Hepatocyte (in vitro differentiated cells): ENCODE results near the gene TOB2.

ENCODE experiments used
- CTCF ChIP-seq: fragments of 200-600 bp; sonication (generic); IDR thresholded peaks from 2 replicates; pipeline ENCODE4 v1.5.1; 2016; ENCODE audit warnings: antibody characterized with exemption, mild to moderate bottlenecking; ENCODE audit not compliant: poor library complexity
- EZH2 ChIP-seq: fragments of 200-600 bp; sonication (generic); IDR thresholded peaks from 2 replicates; pipeline ENCODE4 v1.6.1; 2016; ENCODE audit warnings: antibody characterized with exemption, mild to moderate bottlenecking, borderline replicate concordance

GRCh38 chr22:41429951-41430332 is 16.7 kb downstream of the TOB2 start:
- TF ChIP-seq CTCF: no peak
- TF ChIP-seq EZH2: no peak
